IMR-90 (cell line): ENCODE data around the gene SYNGR2. TPM values are rescaled to one million over a fixed set of nuclear protein-coding genes. Genes with fewer than 3 reads are reported as not detected.

Experiments used
- ATAC-seq: fragments of 200-7000 bp; cut with Tn5 transposase; 2 replicates; pipeline ENCODE4 v1.9.1; 2020; ENCODE audit warnings: low read depth, mild to moderate bottlenecking, moderate library complexity
- Bru-seq: library from RNA; stranded (reverse); fragments of 400-500 nt; gene quantifications from one replicate; lab custom pipeline; 2021; lab: Mats Ljungman, UMichigan
- BruChase-seq, 2 experiments: library from RNA; stranded (reverse); fragments of 400-500 nt; gene quantifications; one replicate each; lab custom pipeline; 2021; lab: Mats Ljungman, UMichigan
- BruUV-seq: library from RNA; stranded (reverse); fragments of 400-500 nt; replicated peaks from 2 replicates; lab custom pipeline; 2021; lab: Mats Ljungman, UMichigan
- CTCF ChIA-PET: fragments of 300-600 bp; formaldehyde crosslinking; extraction: SDS; loops from one replicate; lab custom pipeline; 2021; ENCODE audit warnings: antibody characterized with exemption; lab: Yijun Ruan, JAX
- POLR2A ChIA-PET: fragments of 300-600 bp; sonication (Branson Sonifier 250); formaldehyde crosslinking; loops from one replicate; lab custom pipeline; 2022; ENCODE audit warnings: antibody characterized with exemption; ENCODE audit not compliant: unreplicated experiment; lab: Charles Lee
- DNase-seq: peaks from one replicate; pipeline ENCODE4 v3.0.0; 2013
- H2AFZ ChIP-seq: replicated peaks from 2 replicates; pipeline ENCODE3; 2013; ENCODE audit warnings: low read length, mild to moderate bottlenecking; ENCODE audit not compliant: poor library complexity
- H2AK5ac ChIP-seq: 2 replicates; pipeline ENCODE4 v1.6.1; 2013; ENCODE audit warnings: low read depth, low read length, inconsistent platforms
- H2AK9ac ChIP-seq: replicated peaks from 2 replicates; pipeline ENCODE3; 2013; ENCODE audit warnings: mild to moderate bottlenecking, low read depth, low read length, moderate library complexity; ENCODE audit not compliant: poor library complexity
- H2BK120ac ChIP-seq: 2 replicates; pipeline ENCODE4 v1.6.1; 2013; ENCODE audit warnings: low read depth, low read length, inconsistent platforms
- H2BK15ac ChIP-seq: 3 replicates; pipeline ENCODE4 v1.6.1; 2013; ENCODE audit warnings: low read depth, low read length, inconsistent platforms
- H2BK20ac ChIP-seq: 2 replicates; pipeline ENCODE4 v1.6.1; 2013; ENCODE audit warnings: low read depth, mild to moderate bottlenecking, inconsistent platforms, low read length, moderate library complexity
- H2BK5ac ChIP-seq: 2 replicates; pipeline ENCODE4 v1.6.1; 2013; ENCODE audit warnings: mild to moderate bottlenecking, low read depth, low read length, inconsistent platforms; ENCODE audit not compliant: poor library complexity, severe bottlenecking
- H3K14ac ChIP-seq: replicated peaks from 2 replicates; pipeline ENCODE4 v1.6.1; 2013; ENCODE audit warnings: low read depth, low read length, inconsistent platforms
- H3K18ac ChIP-seq: 2 replicates; pipeline ENCODE4 v1.6.1; 2013; ENCODE audit warnings: low read depth, low read length, control low read depth
- H3K23ac ChIP-seq: 2 replicates; pipeline ENCODE4 v1.6.1; 2013; ENCODE audit warnings: low read depth, low read length, inconsistent platforms
- H3K27ac ChIP-seq: 2 replicates; pipeline ENCODE4 v1.5.1; 2013; ENCODE audit warnings: mild to moderate bottlenecking, control low read depth, low read length; ENCODE audit not compliant: insufficient read depth
- H3K27me3 ChIP-seq: 2 replicates; pipeline ENCODE4 v1.6.1; 2013; ENCODE audit warnings: low read length; ENCODE audit not compliant: control insufficient read depth, insufficient read depth
- H3K36me3 ChIP-seq: 2 replicates; pipeline ENCODE4 v1.6.1; 2013; ENCODE audit warnings: low read length, mixed read lengths; ENCODE audit not compliant: control insufficient read depth, insufficient read depth
- H3K4ac ChIP-seq: 2 replicates; pipeline ENCODE4 v1.6.1; 2013; ENCODE audit warnings: low read depth, low read length, inconsistent platforms
- H3K4me1 ChIP-seq: 2 replicates; pipeline ENCODE4 v1.6.1; 2013; ENCODE audit warnings: low read length, mixed read lengths; ENCODE audit not compliant: control insufficient read depth, insufficient read depth
- H3K4me2 ChIP-seq: 2 replicates; pipeline ENCODE4 v1.6.1; 2013; ENCODE audit warnings: low read depth, mild to moderate bottlenecking, control low read depth, low read length, moderate library complexity
- H3K4me3 ChIP-seq: 2 replicates; pipeline ENCODE4 v1.5.1; 2013; ENCODE audit warnings: low read depth, mild to moderate bottlenecking, control low read depth, low read length, moderate library complexity; ENCODE audit not compliant: insufficient read depth
- H3K56ac ChIP-seq: 2 replicates; pipeline ENCODE4 v1.6.1; 2013; ENCODE audit warnings: low read length, inconsistent platforms; ENCODE audit not compliant: insufficient read depth; ENCODE audit errors: extremely low read depth
- H3K79me1 ChIP-seq, 2 experiments: 2 replicates each; pipeline ENCODE4 v1.6.1; 2013; ENCODE audit warnings: low read length in 2 of 2, inconsistent platforms in 1 of 2, low read depth in 1 of 2
- H3K9ac ChIP-seq: 2 replicates; pipeline ENCODE4 v1.6.1; 2013; ENCODE audit warnings: low read depth, low read length, control low read depth
- H3K9me1 ChIP-seq: 2 replicates; pipeline ENCODE4 v1.6.1; 2013; ENCODE audit warnings: low read length, inconsistent platforms; ENCODE audit not compliant: insufficient read depth
- H3K9me3 ChIP-seq: 2 replicates; pipeline ENCODE4 v1.6.1; 2013; ENCODE audit warnings: low read length; ENCODE audit not compliant: control insufficient read depth, insufficient read depth
- H4K20me1 ChIP-seq: 2 replicates; pipeline ENCODE4 v1.6.1; 2013; ENCODE audit warnings: low read length, inconsistent platforms; ENCODE audit not compliant: insufficient read depth
- H4K5ac ChIP-seq: 2 replicates; pipeline ENCODE4 v1.6.1; 2013; ENCODE audit warnings: mild to moderate bottlenecking, low read depth, low read length, control low read depth
- H4K8ac ChIP-seq, 2 experiments: 2 replicates each; pipeline ENCODE4 v1.6.1; 2013; ENCODE audit warnings: low read depth in 2 of 2, low read length in 2 of 2, control low read depth in 1 of 2, inconsistent platforms in 1 of 2
- H4K91ac ChIP-seq: 2 replicates; pipeline ENCODE4 v1.6.1; 2013; ENCODE audit warnings: low read depth, low read length, inconsistent platforms; ENCODE audit not compliant: insufficient read depth
- MAZ ChIP-seq: IDR thresholded peaks from 2 replicates; pipeline ENCODE4 v1.6.1; 2012; ENCODE audit warnings: low read depth, mild to moderate bottlenecking, low read length, improper control_type of control experiment, moderate library complexity, borderline replicate concordance
- POLR2A ChIP-seq: IDR thresholded peaks from 2 replicates; pipeline ENCODE4 v1.6.1; 2012; ENCODE audit warnings: mild to moderate bottlenecking, low read depth, low read length
- RAD21 ChIP-seq: IDR thresholded peaks from 2 replicates; pipeline ENCODE4 v1.6.1; 2012; ENCODE audit warnings: low read length, improper control_type of control experiment
- WGBS, 2 experiments: methylation state at CpG; one replicate each; pipeline versions ENCODE4 v1.1.5 to v1.1.7; 2013; ENCODE audit warnings: missing lambda C conversion rate in 2 of 2; ENCODE audit not compliant: insufficient read length in 1 of 2; ENCODE audit errors: extremely low coverage in 2 of 2; 5-methylcytosine and 5-hydroxymethylcytosine counted together
- dilution Hi-C: fragments of 300-500 bp; cut with HindIII; formaldehyde crosslinking; loops from one replicate; pipeline ENCODE4 v1.14.3; 2018; ENCODE audit warnings: low sequenced_read_pairs; ENCODE audit not compliant: unreplicated experiment
- in situ Hi-C: fragments of 300-500 bp; cut with MboI; formaldehyde crosslinking; loops from 3 replicates; pipeline ENCODE4 v1.14.3; 2019; ENCODE audit warnings: low sequenced_read_pairs, inconsistent platforms, mixed read lengths
- intact Hi-C: fragments of 100-400 bp; cut with micrococcal nuclease; formaldehyde crosslinking; loops from 2 replicates; pipeline ENCODE4 v1.10.0; 2022
- long read RNA-seq: library from polyadenylated mRNA; unstranded; transcript quantifications from one replicate; pipeline ENCODE4 v2.0.0, GENCODE V29; 2021; ENCODE audit not compliant: unreplicated experiment
- polyA plus RNA-seq, 3 experiments: library from polyadenylated mRNA; depleted of rRNA; stranded (reverse); fragments of >200 nt; gene quantifications; 2 replicates each; pipeline ENCODE4 v1.2.3, GENCODE V29; 2012; ENCODE audit warnings: low replicate concordance in 1 of 3
- total RNA-seq: library from RNA; depleted of rRNA; stranded (reverse); fragments of >200 nt; gene quantifications from 2 replicates; pipeline ENCODE4 v1.2.3, GENCODE V29; 2012; rRNA removed

SYNGR2 gene, protein sequence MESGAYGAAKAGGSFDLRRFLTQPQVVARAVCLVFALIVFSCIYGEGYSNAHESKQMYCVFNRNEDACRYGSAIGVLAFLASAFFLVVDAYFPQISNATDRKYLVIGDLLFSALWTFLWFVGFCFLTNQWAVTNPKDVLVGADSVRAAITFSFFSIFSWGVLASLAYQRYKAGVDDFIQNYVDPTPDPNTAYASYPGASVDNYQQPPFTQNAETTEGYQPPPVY
- total RNA-seq (11.1 and 14.7 TPM in 2 replicates), polyA plus RNA-seq (2012; rRNA removed) (63.1 and 77.3 TPM in 2 replicates), Bru-seq, nascent RNA (percentile 48 among the genes with signal in this experiment), BruChase-seq, experiment 1, labeled RNA remaining after a 6-hour chase (percentile 62 among the genes with signal in this experiment), BruChase-seq, experiment 2, labeled RNA remaining after a 2-hour chase (percentile 49 among the genes with signal in this experiment)
- polyA plus RNA-seq (2012; cell fraction: cytosol; rRNA removed): 38.9 and 89.5 TPM in 2 replicates
- polyA plus RNA-seq (2012; cell fraction: nucleus; rRNA removed; ENCODE audit: low replicate concordance): 27.9 and 43.7 TPM in 2 replicates
- long read RNA-seq, transcript SYNGR2-209 (1 exons, 3,036 nt): minor isoform, 16 of 98 reads
- long read RNA-seq, transcript SYNGR2-204 (3 exons, 2,125 nt): minor isoform, 11 of 98 reads
- long read RNA-seq, transcript SYNGR2-201 (4 exons, 2,325 nt): major isoform, 66 of 98 reads
- long read RNA-seq, partial matches to known transcripts: 5 of 98 reads
- long read RNA-seq, other reads (novel, unspliced or antisense): 0 of 98 reads

DNA sequence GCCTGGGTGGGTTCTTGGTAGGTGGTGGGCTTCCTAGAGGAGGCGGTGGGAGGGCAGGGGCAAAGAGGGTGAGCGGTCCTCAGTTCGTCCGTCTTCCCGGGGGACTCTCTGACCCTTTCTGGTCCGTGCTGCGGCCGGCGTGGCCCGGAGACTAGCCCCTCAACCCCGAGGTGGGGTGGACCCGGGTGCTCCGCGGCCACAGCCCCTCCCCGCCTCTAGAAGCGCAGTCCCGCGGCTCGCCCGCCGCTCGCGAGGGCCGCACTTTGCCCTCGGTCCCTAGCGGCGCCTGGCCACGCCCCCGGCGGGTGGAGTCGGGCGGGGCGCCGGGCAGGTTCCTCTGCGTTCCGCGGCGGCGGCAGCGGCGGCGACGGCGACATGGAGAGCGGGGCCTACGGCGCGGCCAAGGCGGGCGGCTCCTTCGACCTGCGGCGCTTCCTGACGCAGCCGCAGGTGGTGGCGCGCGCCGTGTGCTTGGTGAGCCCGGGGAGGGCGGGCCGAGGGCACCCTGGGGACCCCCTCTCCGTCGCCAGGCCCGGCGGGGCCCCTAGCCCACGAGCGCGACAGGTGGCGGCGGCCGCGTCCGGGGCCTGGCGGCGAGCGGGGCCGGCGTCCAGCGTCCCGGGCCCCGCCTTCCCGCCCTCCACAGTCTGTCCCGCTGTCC lies at the start of gene SYNGR2:
SYNGR2 (plus strand) TSS at position 340 of the 661 bp plus-strand sequence; CDS start at position 376, 36 bp downstream.
- H3K9ac ChIP-seq: peak within 1 kb of the TSS; percentile 63
- peak within 1 kb of the TSS; percentile 92 for H3K4me3 ChIP-seq
- no peak within 1 kb of the TSS for H2BK15ac ChIP-seq
- WGBS, 2 experiments: 0% methylated on average over 11 of the region's 84 CpGs; no CpG with 5 or more reads in 1 of the 2 experiments
- H3K36me3 ChIP-seq: no peaks in the 10 kb centered on the region
- peak within 1 kb of the TSS; percentile 97 for H2AFZ ChIP-seq
- H3K79me1 ChIP-seq: peaks cover 0 to 23% of the 10 kb centered on the region in 2 experiments; a peak in 2 of 4 replicates
- intact Hi-C loops: no loop called here
- peak within 1 kb of the TSS; percentile 75 to 94; a peak in 2 of 4 replicates for H4K8ac ChIP-seq
- H2BK5ac ChIP-seq: no peak within 1 kb of the TSS
- H3K4me1 ChIP-seq: peaks cover 12% of the 10 kb centered on the region
- peaks cover 8% of the 10 kb centered on the region; the same call in 1 of the 2 replicates for H3K9me1 ChIP-seq
- H3K23ac ChIP-seq: no peak within 1 kb of the TSS; the same call in 1 of the 2 replicates
- H2AK5ac ChIP-seq: peak within 1 kb of the TSS; percentile 65
- in situ Hi-C loops: no loop called here
- peak within 1 kb of the TSS; percentile 33 for H4K5ac ChIP-seq
- H4K91ac ChIP-seq: no peak within 1 kb of the TSS
- CTCF ChIA-PET: no interaction called here
- POLR2A ChIA-PET: no interaction called here
- H2BK20ac ChIP-seq: no peak within 1 kb of the TSS
- H2BK120ac ChIP-seq: peak within 1 kb of the TSS; percentile 40; the same call in 1 of the 2 replicates
- DNase-seq: peak; percentile 28
- peak within 1 kb of the TSS; percentile 42; the same call in 1 of the 2 replicates for H3K18ac ChIP-seq
- no peak within 1 kb of the TSS for H3K56ac ChIP-seq
- H2AK9ac ChIP-seq: peak within 1 kb of the TSS; percentile 81
- peak within 1 kb of the TSS; percentile 20; the same call in 1 of the 2 replicates for H3K14ac ChIP-seq
- no peak for TF ChIP-seq RAD21
- TF ChIP-seq MAZ: peak; percentile 71; the same call in 1 of the 2 replicates
- peak; percentile 39; the same call in 1 of the 2 replicates for TF ChIP-seq POLR2A
- H3K9me3 ChIP-seq: no peaks in the 10 kb centered on the region
- dilution Hi-C loops: no loop called here
- peak within 1 kb of the TSS; percentile 82 for H3K4me2 ChIP-seq
- peak within 1 kb of the TSS; percentile 6; the same call in 1 of the 2 replicates for H3K27ac ChIP-seq
- BruUV-seq: no TSS peak
- no peaks in the 10 kb centered on the region for H3K27me3 ChIP-seq
- ATAC-seq: peak; percentile 79
- peak within 1 kb of the TSS; percentile 69 for H3K4ac ChIP-seq
- peaks cover 6% of the 10 kb centered on the region; the same call in 1 of the 2 replicates for H4K20me1 ChIP-seq
